Astrocyte (in vitro differentiated cells and primary cell): ENCODE measurements around the gene LYZL1. TPM values are rescaled to one million over a fixed set of nuclear protein-coding genes. Genes with fewer than 3 reads are reported as not detected.

Source experiments
- DNase-seq: peaks from one replicate; pipeline ENCODE4 v3.0.0-alpha.2; 2010; ENCODE audit warnings: low read depth
- FAIRE-seq: peaks from 2 replicates; lab custom pipeline; 2011; peaks lifted over from hg19 to GRCh38; lab: Jason Lieb, UNC
- H2AFZ ChIP-seq: 2 replicates; pipeline ENCODE4 v1.6.0; 2012; ENCODE audit warnings: low read depth, low read length, inconsistent platforms
- H3K27ac ChIP-seq: 2 replicates; pipeline ENCODE4 v1.5.1; 2011; ENCODE audit warnings: low read depth, low read length, inconsistent platforms
- H3K27me3 ChIP-seq: 2 replicates; pipeline ENCODE4 v1.6.0; 2011; ENCODE audit warnings: low read length, inconsistent platforms; ENCODE audit not compliant: insufficient read depth
- H3K36me3 ChIP-seq: 2 replicates; pipeline ENCODE4 v1.5.1; 2011; ENCODE audit warnings: low read length, inconsistent platforms; ENCODE audit not compliant: insufficient read depth
- H3K4me1 ChIP-seq: 2 replicates; pipeline ENCODE4 v1.5.1; 2011; ENCODE audit warnings: low read length, inconsistent platforms; ENCODE audit not compliant: insufficient read depth
- H3K4me2 ChIP-seq: 2 replicates; pipeline ENCODE4 v1.6.0; 2012; ENCODE audit warnings: low read length, inconsistent platforms
- H3K4me3 ChIP-seq: 2 replicates; pipeline ENCODE4 v1.5.1; 2011; ENCODE audit warnings: low read depth, mild to moderate bottlenecking, low read length, inconsistent platforms; ENCODE audit not compliant: insufficient read depth
- H3K79me2 ChIP-seq: 2 replicates; pipeline ENCODE4 v1.6.0; 2012; ENCODE audit warnings: mild to moderate bottlenecking, low read length, inconsistent platforms; ENCODE audit not compliant: insufficient read depth
- H3K9ac ChIP-seq: 2 replicates; pipeline ENCODE4 v1.6.0; 2012; ENCODE audit warnings: mild to moderate bottlenecking, low read length, inconsistent platforms
- H3K9me3 ChIP-seq: 2 replicates; pipeline ENCODE4 v1.5.1; 2012; ENCODE audit warnings: low read depth, mild to moderate bottlenecking, low read length, inconsistent platforms; ENCODE audit not compliant: insufficient read depth
- H4K20me1 ChIP-seq: 2 replicates; pipeline ENCODE4 v1.6.0; 2012; ENCODE audit warnings: low read length, inconsistent platforms; ENCODE audit not compliant: insufficient read depth
- H3K27ac Mint-ChIP-seq: one replicate; pipeline ENCODE4 v1.8.0; 2021; ENCODE audit warnings: mild to moderate bottlenecking, mixed read lengths; ENCODE audit not compliant: unreplicated experiment
- H3K27me3 Mint-ChIP-seq: one replicate; pipeline ENCODE4 v1.8.0; 2021; ENCODE audit warnings: low read depth, mixed read lengths; ENCODE audit not compliant: unreplicated experiment
- H3K36me3 Mint-ChIP-seq: one replicate; pipeline ENCODE4 v1.8.0; 2021; ENCODE audit warnings: low read depth, mixed read lengths; ENCODE audit not compliant: unreplicated experiment
- H3K4me1 Mint-ChIP-seq: one replicate; pipeline ENCODE4 v1.8.0; 2021; ENCODE audit warnings: low read depth, mixed read lengths; ENCODE audit not compliant: unreplicated experiment
- H3K4me3 Mint-ChIP-seq: one replicate; pipeline ENCODE4 v1.8.0; 2021; ENCODE audit warnings: mild to moderate bottlenecking, moderate library complexity, mixed read lengths; ENCODE audit not compliant: unreplicated experiment
- H3K9me3 Mint-ChIP-seq: one replicate; pipeline ENCODE4 v1.8.0; 2021; ENCODE audit warnings: mild to moderate bottlenecking, mixed read lengths; ENCODE audit not compliant: unreplicated experiment
- EZH2 ChIP-seq: IDR thresholded peaks from 2 replicates; pipeline ENCODE4 v1.6.1; 2012; ENCODE audit warnings: mild to moderate bottlenecking, low read length, inconsistent platforms; ENCODE audit not compliant: insufficient read depth
- total RNA-seq: library from RNA; stranded (reverse); gene quantifications from 2 replicates; pipeline ENCODE4 v1.2.1, GENCODE V29; 2021
- TF ChIP-seq, protein P1 (sequence below): IDR thresholded peaks from 2 replicates; pipeline ENCODE4 v1.5.1; 2011; ENCODE audit warnings: low read depth, mild to moderate bottlenecking, inconsistent platforms, low read length, moderate library complexity; ENCODE audit not compliant: insufficient read depth

LYZL1 gene
- total RNA-seq, 1 donor from 2014 or later, result not detected

DNA sequence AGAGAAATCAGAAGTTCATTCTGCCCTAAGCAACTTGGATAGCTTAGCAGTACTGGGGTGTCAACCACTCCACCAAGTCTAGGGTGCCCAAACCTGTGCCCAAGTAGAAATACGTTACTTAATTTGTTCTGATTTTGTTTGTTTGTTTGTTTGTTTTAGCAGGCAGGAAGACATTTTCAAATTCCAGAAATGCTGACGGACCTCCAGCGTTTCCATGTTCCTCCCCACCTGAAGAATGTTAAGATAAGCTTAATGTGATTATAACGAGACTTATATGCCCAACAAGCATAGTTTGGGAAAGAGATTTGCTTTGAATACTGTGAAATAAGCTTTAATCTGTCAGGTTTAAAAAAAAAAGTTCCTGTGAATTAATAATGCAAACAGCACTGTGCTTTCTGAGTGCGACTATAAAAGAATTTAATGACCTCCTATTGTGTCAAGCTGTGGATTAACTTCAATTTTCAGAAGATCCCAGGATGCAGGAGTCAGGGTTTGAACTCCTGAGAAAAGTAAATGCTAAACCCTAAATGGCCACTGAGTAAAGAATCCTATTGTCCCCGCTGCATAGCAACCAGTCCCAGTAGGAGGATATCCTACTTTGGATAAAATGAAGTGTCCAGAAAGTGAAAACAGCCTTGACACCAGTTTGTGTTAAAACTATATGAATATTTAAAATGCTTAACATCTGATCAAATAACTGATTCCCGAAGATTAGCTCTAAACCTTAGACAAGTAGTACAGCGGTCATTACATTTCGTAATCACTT is 56.5 kb downstream of the LYZL1 start:
- Histone ChIP-seq H3K27me3 (no peaks in the 10 kb centered on the region), H3K4me3 (no peak overlapping the region), H3K9ac (no peak overlapping the region), H3K27ac (no peak overlapping the region), H3K9me3 (no peaks in the 10 kb centered on the region), H4K20me1 (no peaks in the 10 kb centered on the region), H2AFZ (no peak overlapping the region), H3K4me1 (peaks cover 19% of the 10 kb centered on the region), H3K79me2 (no peaks in the 10 kb centered on the region), H3K36me3 (no peaks in the 10 kb centered on the region), H3K4me2 (peak overlapping the region; percentile 73)
- H3K4me1 Mint-ChIP-seq, result peaks cover 8% of the 10 kb centered on the region
- peaks cover 10% of the 10 kb centered on the region for H3K27me3 Mint-ChIP-seq
- DNase-seq (no peak), FAIRE-seq (no peak)
- H3K36me3 Mint-ChIP-seq, result no peaks in the 10 kb centered on the region
- H3K4me3 Mint-ChIP-seq, result no peak overlapping the region
- TF ChIP-seq, protein P1, sequence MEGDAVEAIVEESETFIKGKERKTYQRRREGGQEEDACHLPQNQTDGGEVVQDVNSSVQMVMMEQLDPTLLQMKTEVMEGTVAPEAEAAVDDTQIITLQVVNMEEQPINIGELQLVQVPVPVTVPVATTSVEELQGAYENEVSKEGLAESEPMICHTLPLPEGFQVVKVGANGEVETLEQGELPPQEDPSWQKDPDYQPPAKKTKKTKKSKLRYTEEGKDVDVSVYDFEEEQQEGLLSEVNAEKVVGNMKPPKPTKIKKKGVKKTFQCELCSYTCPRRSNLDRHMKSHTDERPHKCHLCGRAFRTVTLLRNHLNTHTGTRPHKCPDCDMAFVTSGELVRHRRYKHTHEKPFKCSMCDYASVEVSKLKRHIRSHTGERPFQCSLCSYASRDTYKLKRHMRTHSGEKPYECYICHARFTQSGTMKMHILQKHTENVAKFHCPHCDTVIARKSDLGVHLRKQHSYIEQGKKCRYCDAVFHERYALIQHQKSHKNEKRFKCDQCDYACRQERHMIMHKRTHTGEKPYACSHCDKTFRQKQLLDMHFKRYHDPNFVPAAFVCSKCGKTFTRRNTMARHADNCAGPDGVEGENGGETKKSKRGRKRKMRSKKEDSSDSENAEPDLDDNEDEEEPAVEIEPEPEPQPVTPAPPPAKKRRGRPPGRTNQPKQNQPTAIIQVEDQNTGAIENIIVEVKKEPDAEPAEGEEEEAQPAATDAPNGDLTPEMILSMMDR, result no peak
- no peak for TF ChIP-seq EZH2
- H3K9me3 Mint-ChIP-seq, result peaks cover 12% of the 10 kb centered on the region
- H3K27ac Mint-ChIP-seq, result no peak overlapping the region

DNA sequence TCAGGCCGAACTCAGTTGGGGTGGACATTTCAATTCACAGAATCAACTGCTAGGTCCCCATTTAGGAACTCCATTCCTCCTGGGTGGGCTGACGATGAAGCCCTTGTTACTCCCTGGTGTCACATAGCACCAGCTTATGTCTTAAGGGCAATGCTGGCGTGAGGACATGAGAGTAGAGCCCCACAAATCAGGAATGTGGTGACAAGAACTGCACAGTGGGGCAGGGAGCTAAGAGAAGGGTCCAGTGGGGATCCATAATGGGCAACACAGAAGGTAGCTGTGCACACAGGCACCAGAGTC is 57.0 kb downstream of the LYZL1 start:
- Mint-ChIP-seq H3K27me3 (peaks cover 10% of the 10 kb centered on the region), H3K4me1 (peaks cover 8% of the 10 kb centered on the region)
- no peak overlapping the region for H3K4me3 ChIP-seq

More for the DNA sequence above, 57.0 kb downstream of the LYZL1 start:
- no peak overlapping the region for H3K27ac Mint-ChIP-seq
- no peaks in the 10 kb centered on the region for H3K36me3 ChIP-seq
- no peak overlapping the region for H3K4me3 Mint-ChIP-seq
- no peak overlapping the region for H3K27ac ChIP-seq
- H3K79me2 ChIP-seq, result no peaks in the 10 kb centered on the region
- H3K36me3 Mint-ChIP-seq, result no peaks in the 10 kb centered on the region
- H3K27me3 ChIP-seq, result no peaks in the 10 kb centered on the region
- H3K9me3 Mint-ChIP-seq, result peaks cover 12% of the 10 kb centered on the region
- no peaks in the 10 kb centered on the region for H3K9me3 ChIP-seq
- no peak for FAIRE-seq
- no peak overlapping the region for H2AFZ ChIP-seq
- TF ChIP-seq EZH2, result no peak
- TF ChIP-seq, protein P1, result no peak
- H3K4me1 ChIP-seq, result peaks cover 19% of the 10 kb centered on the region
- no peak overlapping the region for H3K9ac ChIP-seq
- no peak for DNase-seq
- no peaks in the 10 kb centered on the region for H4K20me1 ChIP-seq
- H3K4me2 ChIP-seq, result no peak overlapping the region
